ENCODE results near the gene CFAP52. TPM values are rescaled to one million over a fixed set of nuclear protein-coding genes. Genes with fewer than 3 reads are reported as not detected.

Gene CFAP52
- total and polyA plus RNA-seq, 2 of the 13 experiments (the other 11 are each of a cell fraction or from before 2014, with no cell fraction given): not detected

- TF ChIP-seq HOMEZ (CRISPR knock-in tag; IDR thresholded peaks at IDR 0.05; ENCODE audit: low read depth): peak; percentile 90
- TF ChIP-seq SRF (IDR thresholded peaks at IDR 0.05; ENCODE audit: low read depth, low read length): no peak; the same call in 1 of the 2 replicates
- TF ChIP-seq ZNF609 (CRISPR knock-in tag; IDR thresholded peaks at IDR 0.05; ENCODE audit: borderline replicate concordance): peak; percentile 31; the same call in 1 of the 2 replicates
- TF ChIP-seq MED8 (CRISPR knock-in tag; IDR thresholded peaks at IDR 0.05; ENCODE audit: insufficient replicate concordance): peak; percentile 24
- no peak for TF ChIP-seq USF2 (IDR thresholded peaks at IDR 0.05; ENCODE audit: low read depth, low read length)
- peak; percentile 56; the same call in 1 of the 2 replicates for TF ChIP-seq USF2 (CRISPR knock-in tag; IDR thresholded peaks at IDR 0.05; ENCODE audit: borderline replicate concordance)
- peak; percentile 22; the same call in 1 of the 2 replicates for TF ChIP-seq PATZ1 (CRISPR knock-in tag; IDR thresholded peaks at IDR 0.05)
- TF ChIP-seq ASH2L (IDR thresholded peaks at IDR 0.05; ENCODE audit: insufficient read length, low read depth, low read length): peak; percentile 74
- TF ChIP-seq BRF2 (CRISPR knock-in tag; IDR thresholded peaks at IDR 0.05): peak; percentile 50; the same call in 1 of the 2 replicates
- no peak for TF ChIP-seq RFXANK (CRISPR knock-in tag; IDR thresholded peaks at IDR 0.05)
- 0 out of 2 replicates have a peak, but pooled peaks have one; percentile 60 for TF ChIP-seq SP5 (CRISPR knock-in tag; IDR thresholded peaks at IDR 0.05; ENCODE audit: borderline replicate concordance, low read depth)
- TF ChIP-seq ZNF782 (CRISPR knock-in tag; IDR thresholded peaks at IDR 0.05; ENCODE audit: borderline replicate concordance): peak; percentile 18; the same call in 1 of the 2 replicates
- TF ChIP-seq HNRNPL (IDR thresholded peaks at IDR 0.05; ENCODE audit: low read depth, low read length): 0 out of 2 replicates have a peak, but pooled peaks have one; percentile 42
- TF ChIP-seq SP4 (CRISPR knock-in tag; IDR thresholded peaks at IDR 0.05): peak; percentile 73; the same call in 1 of the 2 replicates
- no peak; the same call in 1 of the 2 replicates for TF ChIP-seq ARHGAP35 (CRISPR knock-in tag; IDR thresholded peaks at IDR 0.05; ENCODE audit: borderline replicate concordance)
- TF ChIP-seq KDM5A (IDR thresholded peaks at IDR 0.05; ENCODE audit: borderline replicate concordance, low read length): peak; percentile 58; the same call in 1 of the 2 replicates
Measured at GRCh38 chr17:9575381-9576101, 901 bp upstream of the CFAP52 start, which contains the start of gene STX8 (continued).
